ENCODE results near the gene TBC1D22A. TPM values are rescaled to one million over a fixed set of nuclear protein-coding genes. Genes with fewer than 3 reads are reported as not detected.
"Not testable (repeated sequence)": the region's sequence is repeated elsewhere in the genome, so short reads cannot be mapped to it uniquely, and the experiment has no call there.

The TBC1D22A gene
- total RNA-seq, 1 experiment from 2014 or later = 8.2 TPM

- H3K27me3 ChIP-seq (ENCODE audit: control insufficient read depth, insufficient read depth, low read length) = no peaks in the 10 kb centered on the region
- H3K36me3 ChIP-seq (replicated peaks; ENCODE audit: control insufficient read depth, insufficient read depth, low read length) = no peaks in the 10 kb centered on the region; the same call in 1 of the 2 replicates
- no peak for DNase-seq
- H3K4me3 ChIP-seq (ENCODE audit: insufficient read depth, low read depth, low read length) = no peak overlapping the region
Measured at GRCh38 chr22:46781291-46781690, 18.8 kb downstream of the TBC1D22A start.

GRCh38 chr22:46782200-46782599 is 19.8 kb downstream of the TBC1D22A start:
- not testable (repeated sequence) for DNase-seq; H3K36me3 ChIP-seq (replicated peaks; ENCODE audit: control insufficient read depth, insufficient read depth, low read length); H3K4me3 ChIP-seq (ENCODE audit: insufficient read depth, low read depth, low read length); H3K27me3 ChIP-seq (ENCODE audit: control insufficient read depth, insufficient read depth, low read length)

DNA sequence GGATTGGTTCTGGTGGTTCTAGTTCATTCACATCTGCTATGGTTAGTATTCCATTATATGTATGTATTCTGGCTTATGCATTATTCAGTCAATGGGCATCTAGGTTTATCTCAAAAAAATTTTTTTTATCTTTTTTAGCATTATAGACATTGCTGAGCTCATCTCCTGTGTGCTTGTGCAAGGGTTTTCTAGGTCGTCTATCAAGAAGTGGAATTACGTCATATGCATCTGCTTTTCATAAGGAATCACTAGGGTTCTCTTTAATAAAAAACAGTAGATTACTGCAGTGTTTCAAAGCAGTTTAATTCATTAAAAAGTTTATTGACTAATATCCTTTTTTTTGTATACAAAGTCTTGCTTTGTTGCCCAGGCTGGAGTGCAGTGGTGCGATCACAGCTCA is 21.3 kb downstream of the TBC1D22A start:
- Histone ChIP-seq H3K27me3 (ENCODE audit: control insufficient read depth, insufficient read depth, low read length) (no peaks in the 10 kb centered on the region), H3K4me3 (ENCODE audit: insufficient read depth, low read depth, low read length) (no peak overlapping the region), H3K36me3 (replicated peaks; ENCODE audit: control insufficient read depth, insufficient read depth, low read length) (no peaks in the 10 kb centered on the region)
- DNase-seq = no peak

DNA sequence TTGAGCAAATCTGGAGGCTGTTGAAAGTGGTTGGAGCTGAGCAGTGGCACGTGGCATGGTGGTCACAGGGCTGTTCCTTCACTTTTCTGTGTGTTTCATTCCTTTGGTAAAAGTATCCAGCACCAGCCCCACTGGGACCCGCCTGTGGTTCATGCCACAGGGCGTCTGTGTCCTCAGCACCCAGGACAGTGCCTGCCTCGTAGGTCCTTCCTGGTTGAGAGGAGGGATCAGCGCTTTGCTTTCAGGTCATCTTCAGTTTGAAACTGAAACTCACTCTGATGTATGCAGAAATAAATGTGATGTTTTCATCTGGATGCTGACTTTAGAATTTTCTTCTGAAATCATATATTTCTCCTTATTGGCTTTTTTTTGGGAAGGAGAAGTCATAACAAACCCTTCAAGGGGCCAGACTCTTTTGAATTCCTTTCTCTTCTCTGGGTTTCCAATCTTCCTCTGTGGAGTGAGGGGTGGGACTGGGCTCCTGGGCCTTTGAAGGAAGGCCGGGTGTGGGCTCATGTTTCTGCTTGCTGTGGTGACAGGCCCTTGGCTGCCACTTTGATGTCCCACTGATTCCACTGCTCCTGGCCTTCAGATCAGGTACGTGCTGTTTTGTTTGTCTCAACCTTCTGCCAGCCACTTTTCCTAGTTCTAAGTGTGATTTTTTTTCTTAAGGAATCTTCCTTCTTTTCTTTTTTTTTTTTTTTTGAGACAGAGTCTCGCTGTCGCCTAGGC is 26.2 kb downstream of the TBC1D22A start:
- no peak overlapping the region for H3K4me3 ChIP-seq (ENCODE audit: insufficient read depth, low read depth, low read length)
- DNase-seq = no peak
- H3K27me3 ChIP-seq (ENCODE audit: control insufficient read depth, insufficient read depth, low read length) = no peaks in the 10 kb centered on the region
- H3K36me3 ChIP-seq (replicated peaks; ENCODE audit: control insufficient read depth, insufficient read depth, low read length) = no peaks in the 10 kb centered on the region

DNA sequence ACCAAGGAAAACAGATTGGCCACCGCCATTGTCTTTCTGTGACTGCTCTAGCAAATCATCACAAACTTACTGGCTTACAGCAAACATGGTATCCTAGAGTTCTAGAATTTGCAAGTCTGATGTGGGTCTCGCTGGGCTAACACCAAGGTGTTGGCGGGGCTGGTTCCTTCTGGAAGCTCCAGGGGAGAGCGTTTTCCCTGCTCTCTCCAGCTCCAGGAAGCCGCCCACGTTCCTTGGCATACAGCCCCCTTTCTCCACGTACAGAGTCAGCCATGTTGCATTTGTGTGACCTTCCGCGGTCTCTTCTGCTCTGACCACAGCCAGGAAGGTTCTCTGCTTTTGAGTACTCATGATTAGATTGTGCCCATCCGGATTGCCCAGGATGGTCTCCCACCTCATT is 27.5 kb downstream of the TBC1D22A start:
- Histone ChIP-seq H3K27me3 (ENCODE audit: control insufficient read depth, insufficient read depth, low read length) (no peaks in the 10 kb centered on the region), H3K36me3 (replicated peaks; ENCODE audit: control insufficient read depth, insufficient read depth, low read length) (no peaks in the 10 kb centered on the region; the same call in none of the 2 replicates), H3K4me3 (ENCODE audit: insufficient read depth, low read depth, low read length) (no peak overlapping the region)
- DNase-seq = no peak

DNA sequence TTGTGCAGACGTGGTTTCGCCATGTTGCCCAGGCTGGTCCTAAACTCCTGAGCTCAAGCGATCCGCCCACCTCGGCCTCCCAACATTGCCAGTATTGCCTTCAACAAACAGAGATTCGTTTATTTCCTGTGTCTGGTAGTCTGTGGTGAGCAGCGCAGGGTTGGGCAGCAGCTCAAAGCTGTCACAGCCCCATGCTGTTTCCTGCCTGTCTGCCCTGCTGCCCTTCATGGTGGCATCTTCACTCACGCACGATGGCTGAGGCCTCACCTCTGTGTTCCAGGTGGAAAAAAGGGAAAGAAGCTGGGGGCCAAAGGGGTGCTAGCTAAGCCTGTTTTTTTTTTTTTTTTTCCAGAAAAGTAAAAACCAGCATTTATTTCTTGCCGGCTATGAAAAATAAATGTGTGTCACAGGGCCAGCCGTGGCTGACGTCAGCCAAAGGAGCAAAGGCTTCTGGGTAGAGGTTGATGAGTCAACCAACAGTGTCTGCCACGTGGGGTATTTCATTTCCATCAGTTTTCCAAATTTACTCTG is 28.8 kb downstream of the TBC1D22A start:
- no peak for DNase-seq
- Histone ChIP-seq H3K36me3 (replicated peaks; ENCODE audit: control insufficient read depth, insufficient read depth, low read length) (no peaks in the 10 kb centered on the region; the same call in none of the 2 replicates), H3K27me3 (ENCODE audit: control insufficient read depth, insufficient read depth, low read length) (no peaks in the 10 kb centered on the region), H3K4me3 (ENCODE audit: insufficient read depth, low read depth, low read length) (no peak overlapping the region)

GRCh38 chr22:46792061-46792796 is 29.8 kb downstream of the TBC1D22A start:
- no peaks in the 10 kb centered on the region; the same call in none of the 2 replicates for H3K36me3 ChIP-seq (replicated peaks; ENCODE audit: control insufficient read depth, insufficient read depth, low read length)
- H3K4me3 ChIP-seq (ENCODE audit: insufficient read depth, low read depth, low read length) = no peak overlapping the region
- no peaks in the 10 kb centered on the region for H3K27me3 ChIP-seq (ENCODE audit: control insufficient read depth, insufficient read depth, low read length)
- no peak for DNase-seq

- Histone ChIP-seq H3K36me3 (replicated peaks; ENCODE audit: control insufficient read depth, insufficient read depth, low read length) (no peaks in the 10 kb centered on the region; the same call in none of the 2 replicates), H3K27me3 (ENCODE audit: control insufficient read depth, insufficient read depth, low read length) (no peaks in the 10 kb centered on the region), H3K4me3 (ENCODE audit: insufficient read depth, low read depth, low read length) (no peak overlapping the region)
- no peak for DNase-seq
Measured at GRCh38 chr22:46792841-46793261, 30.4 kb downstream of the TBC1D22A start.

GRCh38 chr22:46793497-46793896 is 31.0 kb downstream of the TBC1D22A start:
- Histone ChIP-seq H3K27me3 (ENCODE audit: control insufficient read depth, insufficient read depth, low read length) (no peaks in the 10 kb centered on the region), H3K36me3 (replicated peaks; ENCODE audit: control insufficient read depth, insufficient read depth, low read length) (no peaks in the 10 kb centered on the region; the same call in none of the 2 replicates), H3K4me3 (ENCODE audit: insufficient read depth, low read depth, low read length) (no peak overlapping the region)
- DNase-seq = no peak

GRCh38 chr22:46794067-46794466 is 31.6 kb downstream of the TBC1D22A start:
- no peak for DNase-seq

GRCh38 chr22:46794491-46794890 is 32.0 kb downstream of the TBC1D22A start:
- no peak for DNase-seq
- no peaks in the 10 kb centered on the region; the same call in none of the 2 replicates for H3K36me3 ChIP-seq (replicated peaks; ENCODE audit: control insufficient read depth, insufficient read depth, low read length)
- H3K4me3 ChIP-seq (ENCODE audit: insufficient read depth, low read depth, low read length) = no peak overlapping the region
- no peaks in the 10 kb centered on the region for H3K27me3 ChIP-seq (ENCODE audit: control insufficient read depth, insufficient read depth, low read length)

More at GRCh38 chr22:46794067-46794466, 31.6 kb downstream of the TBC1D22A start:
- Histone ChIP-seq H3K4me3 (ENCODE audit: insufficient read depth, low read depth, low read length) (no peak overlapping the region), H3K36me3 (replicated peaks; ENCODE audit: control insufficient read depth, insufficient read depth, low read length) (no peaks in the 10 kb centered on the region; the same call in none of the 2 replicates), H3K27me3 (ENCODE audit: control insufficient read depth, insufficient read depth, low read length) (no peaks in the 10 kb centered on the region)

- H3K36me3 ChIP-seq (replicated peaks; ENCODE audit: control insufficient read depth, insufficient read depth, low read length) = peaks cover 4% of the 10 kb centered on the region
- no peak overlapping the region for H3K4me3 ChIP-seq (ENCODE audit: insufficient read depth, low read depth, low read length)
- H3K27me3 ChIP-seq (ENCODE audit: control insufficient read depth, insufficient read depth, low read length) = no peaks in the 10 kb centered on the region
- DNase-seq = no peak
Measured at GRCh38 chr22:46795140-46795539, 32.7 kb downstream of the TBC1D22A start.

DNA sequence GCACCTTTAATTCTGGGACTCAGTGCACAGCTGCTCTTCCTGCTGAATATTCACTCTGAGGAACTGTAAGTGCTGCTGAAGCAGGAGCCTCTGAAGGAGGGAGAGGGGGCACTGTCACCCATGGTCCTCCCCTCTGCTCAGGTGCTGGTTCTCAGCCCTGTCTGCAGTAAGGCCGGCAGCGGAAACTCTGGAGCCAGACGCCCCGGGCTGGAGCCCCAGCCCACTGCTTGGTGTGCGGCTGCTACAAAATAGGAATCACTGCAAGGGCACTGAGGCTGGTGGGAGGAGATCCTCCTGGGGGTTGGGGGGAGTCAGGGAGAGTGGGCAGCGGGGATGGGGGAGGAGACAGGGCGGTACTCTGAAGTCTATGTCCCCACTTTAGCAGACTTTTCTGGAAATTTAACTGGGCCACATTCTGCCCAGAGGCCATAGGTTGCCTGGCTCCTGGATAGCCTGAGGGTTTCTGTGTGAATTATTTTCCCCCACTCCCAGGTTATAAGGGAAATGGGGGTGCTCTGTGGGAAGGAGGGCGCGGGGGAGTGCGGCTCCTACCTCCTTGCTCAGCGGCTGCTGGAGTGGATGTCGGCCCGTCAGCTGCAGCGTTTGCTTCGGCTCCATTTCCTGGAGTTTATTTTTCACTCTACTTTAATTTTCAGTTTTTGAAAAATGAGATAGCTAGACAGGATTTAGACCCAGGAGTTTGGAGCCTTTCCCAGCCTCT is 33.6 kb downstream of the TBC1D22A start:
- Histone ChIP-seq H3K36me3 (replicated peaks; ENCODE audit: control insufficient read depth, insufficient read depth, low read length) (peaks cover 4% of the 10 kb centered on the region), H3K27me3 (ENCODE audit: control insufficient read depth, insufficient read depth, low read length) (no peaks in the 10 kb centered on the region)

DNA sequence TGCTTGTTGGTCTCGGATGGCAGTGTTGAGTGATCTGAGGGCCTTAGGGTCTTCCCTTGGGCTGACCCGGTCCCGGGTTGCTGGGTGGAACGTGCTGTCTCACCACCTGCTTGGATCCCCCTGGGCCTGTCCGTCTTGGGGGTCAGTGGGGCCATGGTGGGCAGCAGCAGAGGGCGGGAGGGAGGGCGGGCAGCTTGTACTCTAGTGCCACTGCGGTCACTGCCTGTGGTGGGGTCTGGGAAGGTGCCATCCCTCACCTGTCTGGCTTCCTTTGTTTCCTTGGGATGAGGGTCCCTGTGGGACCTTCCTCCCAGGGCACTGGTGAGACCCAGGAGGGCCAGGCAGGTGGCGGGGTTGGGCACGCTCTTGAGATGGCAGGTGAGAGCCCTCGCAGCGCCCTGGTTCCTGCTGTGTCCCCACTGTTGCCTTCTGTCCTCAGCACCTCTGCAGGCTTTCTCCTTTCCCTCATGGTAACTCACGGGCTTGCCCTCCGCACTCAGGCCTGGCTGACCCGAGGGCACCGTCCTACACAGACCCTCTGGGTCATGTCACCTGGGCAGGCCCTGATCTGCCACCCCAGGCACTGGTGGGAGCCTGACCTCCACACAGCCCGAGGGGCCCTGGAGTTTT is 34.2 kb downstream of the TBC1D22A start:
- H3K36me3 ChIP-seq (replicated peaks; ENCODE audit: control insufficient read depth, insufficient read depth, low read length) = peaks cover 4% of the 10 kb centered on the region
- no peak for DNase-seq
- no peaks in the 10 kb centered on the region for H3K27me3 ChIP-seq (ENCODE audit: control insufficient read depth, insufficient read depth, low read length)
- H3K4me3 ChIP-seq (ENCODE audit: insufficient read depth, low read depth, low read length) = no peak overlapping the region

More for the DNA sequence above, 33.6 kb downstream of the TBC1D22A start:
- no peak for DNase-seq
- H3K4me3 ChIP-seq (ENCODE audit: insufficient read depth, low read depth, low read length) = no peak overlapping the region
